Adrenal gland (tissue), 5 donors: ENCODE results near the gene IQGAP1.

Experiments used
- CTCF ChIP-seq, 6 experiments: fragments of 450-650 bp in 4 of 6; fragments of 200-600 bp in 2 of 6; sonication (generic) in 1 of 6; IDR thresholded peaks; 1 replicate in 5 of 6; 2 replicates in 1 of 6; pipeline versions ENCODE4 v1.5.1 to v1.8.0; 2016 to 2021; ENCODE audit warnings: antibody characterized with exemption in 6 of 6, mild to moderate bottlenecking in 2 of 6, moderate library complexity in 1 of 6
- POLR2A ChIP-seq, 2 donors: fragments of 450-650 bp; IDR thresholded peaks; one replicate each; pipeline ENCODE4 v1.6.1; 2017; ENCODE audit warnings: antibody characterized with exemption in 2 of 2, mild to moderate bottlenecking in 2 of 2, moderate library complexity in 1 of 2
- donor health status: DM: no; HTN: no; CAD: no.

GRCh38 chr15:90545095-90545494 lies 157.1 kb downstream of the IQGAP1 start:
- no peak for TF ChIP-seq CTCF (IDR thresholded peaks at IDR 0.05)
- no peak for TF ChIP-seq POLR2A (IDR thresholded peaks at IDR 0.05)
